GM12892 (cell line): Measurements from ENCODE around the gene FOXL1.

ENCODE experiments used
- DNase-seq: peaks from one replicate; pipeline ENCODE4 v3.0.0; 2011; ENCODE audit not compliant: insufficient read length
- FAIRE-seq: peaks from 2 replicates; lab custom pipeline; 2011; peaks lifted over from hg19 to GRCh38; lab: Jason Lieb, UNC
- POLR2A ChIP-seq: IDR thresholded peaks from 2 replicates; pipeline ENCODE4 v1.6.1; 2011; ENCODE audit warnings: low read depth, low read length, control low read depth
- POLR2AphosphoS5 ChIP-seq: IDR thresholded peaks from 2 replicates; pipeline ENCODE4 v1.6.1; 2011; ENCODE audit warnings: low read depth, low read length, control low read depth
- TAF1 ChIP-seq: IDR thresholded peaks from 2 replicates; pipeline ENCODE4 v1.6.1; 2011; ENCODE audit warnings: low read depth, mild to moderate bottlenecking, control low read depth, low read length, borderline replicate concordance

The FOXL1 gene

DNA sequence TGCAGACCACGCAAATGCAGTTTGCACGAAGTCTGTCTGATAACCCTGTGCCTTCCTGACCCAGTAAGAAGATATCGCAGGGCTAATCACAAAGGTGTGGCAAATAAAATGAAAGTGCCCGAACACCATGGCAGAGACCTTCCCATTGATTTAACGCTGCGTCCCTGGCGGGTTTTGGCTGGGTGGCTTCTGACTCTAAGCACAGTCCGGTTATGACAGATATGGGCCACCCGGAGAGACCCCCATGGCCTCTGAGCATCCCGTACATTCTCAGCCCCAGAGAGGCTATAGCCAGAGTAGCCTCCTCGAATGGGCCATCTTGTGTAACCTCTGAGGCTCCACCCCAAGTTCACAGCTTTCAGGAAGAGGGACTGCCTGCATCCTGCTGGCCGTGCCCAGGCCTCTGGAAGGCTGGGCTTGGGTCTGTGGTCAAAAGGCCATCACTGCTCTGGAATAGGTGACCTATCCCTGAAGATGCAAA is 6.3 kb upstream of the FOXL1 start:
- TF ChIP-seq TAF1 (no peak), POLR2A (no peak), POLR2AphosphoS5 (no peak)
- no peak for DNase-seq
- FAIRE-seq = no peak

DNA sequence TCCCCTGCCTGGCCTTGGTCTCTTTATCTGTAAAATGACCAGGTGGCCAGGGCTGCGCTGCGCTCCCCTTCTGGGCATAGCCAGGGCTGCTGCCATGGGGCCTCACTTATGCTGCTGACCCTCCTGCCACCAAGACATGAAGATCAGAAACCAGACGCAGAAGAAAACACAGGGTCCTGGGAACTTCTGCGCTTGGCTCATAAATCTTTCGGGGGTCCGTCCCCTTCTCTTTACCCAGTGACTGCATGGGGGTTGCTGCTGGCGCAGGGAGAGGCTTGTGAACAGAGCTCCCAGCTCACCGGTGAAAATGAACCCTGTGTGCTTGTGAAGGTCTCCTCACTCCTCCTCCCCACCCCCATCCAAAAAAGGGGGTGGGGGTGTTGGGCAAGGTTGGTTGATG is 5.7 kb upstream of the FOXL1 start:
- DNase-seq (no peak), FAIRE-seq (no peak)
- no peak for TF ChIP-seq POLR2A
- no peak for TF ChIP-seq POLR2AphosphoS5
- no peak for TF ChIP-seq TAF1

DNA sequence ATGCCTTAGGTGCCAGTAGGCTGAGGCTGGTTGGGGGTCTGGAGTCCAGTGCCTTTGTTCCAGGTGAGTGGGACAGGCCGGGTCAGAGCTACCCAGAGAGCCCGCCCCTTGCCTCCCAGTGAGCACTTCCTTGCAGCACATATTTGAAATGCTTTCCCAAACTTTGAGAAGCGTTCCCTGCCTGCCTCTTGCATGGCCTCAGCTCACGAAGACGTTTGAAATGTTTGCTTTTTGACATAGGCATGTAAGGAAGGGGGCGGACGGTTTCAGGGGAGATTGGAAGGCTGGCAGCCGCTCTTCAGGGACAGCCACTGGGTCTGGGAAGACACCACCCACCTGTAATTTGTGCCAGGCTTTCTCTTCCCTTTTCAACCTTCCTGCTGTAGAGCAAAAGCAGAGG is 5.1 kb upstream of the FOXL1 start:
- no peak for FAIRE-seq

DNA sequence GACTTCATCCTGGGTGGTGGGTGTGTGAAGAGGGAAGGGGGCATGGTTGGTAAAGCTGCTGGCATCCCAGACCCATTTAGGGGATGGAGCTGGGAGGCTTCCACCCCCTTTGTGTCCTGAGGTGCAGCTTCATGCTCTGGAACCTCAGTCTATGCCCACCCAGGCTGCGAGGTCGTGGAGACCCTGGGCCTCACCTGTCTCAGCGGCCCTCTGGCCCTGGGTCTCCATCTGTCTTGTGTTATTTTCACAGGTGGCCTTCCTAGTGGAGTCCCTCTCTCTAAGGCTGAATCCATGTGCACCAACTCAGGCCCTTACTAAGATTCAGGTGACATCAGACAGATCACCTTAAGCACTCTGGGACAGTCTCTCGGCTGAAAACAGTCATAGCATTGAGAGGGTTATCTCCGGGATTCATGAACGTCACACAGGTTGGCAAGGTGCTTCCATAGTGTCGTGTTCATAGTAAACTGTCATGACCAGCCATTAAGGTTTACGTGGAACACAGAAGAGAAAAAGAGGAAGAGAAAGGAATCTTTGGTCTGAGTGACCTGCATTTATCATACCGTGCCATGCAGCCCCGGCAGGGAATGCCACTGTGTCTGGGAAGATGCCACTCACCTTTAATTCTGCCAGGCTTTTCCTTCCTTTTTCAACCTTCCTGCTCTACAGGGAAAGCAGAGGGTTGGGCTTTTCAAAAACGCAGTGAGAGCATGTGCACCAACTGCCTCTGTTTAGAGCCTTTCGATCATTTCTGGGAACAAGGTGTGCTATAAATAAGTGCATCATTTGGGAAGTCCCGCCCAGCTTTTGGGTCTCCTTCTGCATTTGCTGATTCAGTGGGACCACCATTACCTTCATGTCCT is 4.5 kb upstream of the FOXL1 start:
- no peak for FAIRE-seq
- no peak for DNase-seq
- TF ChIP-seq POLR2AphosphoS5 = no peak
- TF ChIP-seq POLR2A = no peak
- no peak for TF ChIP-seq TAF1

More for the DNA sequence above, 5.1 kb upstream of the FOXL1 start:
- no peak for DNase-seq
- TF ChIP-seq POLR2A (no peak), POLR2AphosphoS5 (no peak), TAF1 (no peak)

DNA sequence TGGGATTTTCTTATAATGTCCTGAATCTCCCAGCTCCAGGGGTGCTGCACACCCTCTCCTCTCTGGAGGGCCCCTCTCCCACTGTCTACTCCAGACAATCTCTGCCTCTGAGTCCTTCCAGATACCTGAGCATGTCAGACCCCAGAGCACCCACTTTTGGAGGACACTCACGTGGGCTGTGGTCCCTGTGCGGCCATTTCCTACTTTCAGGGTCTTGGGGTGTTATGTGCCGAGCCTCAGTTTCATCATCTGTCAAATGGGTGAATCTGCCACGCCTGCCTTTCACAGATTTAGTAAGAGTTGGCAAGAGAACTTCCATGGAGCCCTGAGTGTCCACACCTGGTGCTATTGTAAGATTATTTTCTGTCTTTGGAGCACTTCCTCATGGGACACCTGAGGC is 3.7 kb upstream of the FOXL1 start:
- TF ChIP-seq POLR2A (no peak), POLR2AphosphoS5 (no peak), TAF1 (no peak)
- no peak for FAIRE-seq
- DNase-seq = no peak

DNA sequence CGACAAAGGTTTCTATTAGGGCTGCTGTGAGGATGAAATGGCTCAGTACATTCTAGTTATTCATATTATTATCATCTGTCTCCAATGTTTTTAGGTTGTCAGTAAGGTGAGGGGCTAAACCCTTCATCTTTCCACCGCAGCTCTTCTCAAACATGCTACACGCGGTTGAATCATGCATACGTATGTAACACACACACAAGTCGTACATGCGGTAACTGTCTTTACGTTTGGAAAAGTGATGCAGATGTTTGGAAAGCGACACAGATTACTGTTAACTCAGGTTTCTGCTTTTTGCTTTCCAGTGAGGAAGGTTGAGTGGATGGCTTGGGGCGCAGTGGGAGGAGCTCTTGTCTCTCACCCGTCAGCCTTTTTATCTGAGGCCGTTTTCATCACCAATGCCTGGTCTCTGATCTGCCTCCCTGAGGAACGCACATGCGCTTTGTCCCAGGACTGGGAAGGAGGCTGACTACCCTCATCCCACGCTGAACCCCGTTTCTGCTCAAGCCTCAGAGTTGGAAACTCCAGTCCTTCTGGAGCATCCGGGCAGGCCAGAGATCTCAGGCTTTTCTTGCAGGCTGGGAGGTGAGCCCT is 3.2 kb upstream of the FOXL1 start:
- no peak for TF ChIP-seq POLR2A
- no peak for TF ChIP-seq POLR2AphosphoS5
- no peak for TF ChIP-seq TAF1
- DNase-seq = no peak
- no peak for FAIRE-seq

DNA sequence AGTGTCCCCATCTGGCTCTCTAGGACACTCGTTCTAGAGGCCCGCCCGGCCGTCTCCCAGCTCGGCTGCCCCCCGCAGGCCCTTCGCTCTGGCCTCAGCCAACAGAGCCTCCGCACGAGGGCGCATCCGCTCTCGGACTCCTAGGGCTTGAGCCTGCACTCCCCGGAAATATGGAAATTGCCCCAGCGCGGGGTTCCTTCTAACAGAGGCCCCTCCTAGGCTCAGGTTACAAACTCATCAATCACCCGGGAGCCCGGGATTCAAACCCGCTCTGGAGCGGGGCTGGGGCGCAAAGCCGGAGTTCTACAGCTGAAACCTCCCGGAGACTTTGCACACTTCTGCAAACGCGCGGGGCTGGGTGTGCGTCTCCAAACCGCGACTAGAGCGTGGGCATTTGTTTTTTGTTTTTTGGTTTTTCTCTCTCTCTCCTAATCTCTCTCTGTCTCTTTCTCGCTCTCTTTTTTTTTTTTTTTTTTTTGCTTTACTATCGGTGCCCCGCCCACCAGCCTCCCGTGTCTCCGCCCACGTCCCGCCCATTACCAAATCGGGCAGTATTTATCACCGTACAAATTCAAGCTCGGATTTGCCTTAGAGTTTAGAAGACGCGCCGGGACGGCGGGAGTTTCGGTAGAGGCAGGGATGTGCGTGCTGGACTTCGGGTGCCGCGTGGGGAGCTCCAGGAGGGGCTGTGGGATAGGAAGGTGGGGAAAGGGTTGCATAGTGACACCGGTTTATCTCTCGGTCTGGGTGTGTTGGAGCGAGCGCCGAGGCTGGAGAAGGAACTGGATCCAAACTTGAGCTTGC is 2.4 kb upstream of the FOXL1 start:
- FAIRE-seq = no peak
- no peak for TF ChIP-seq POLR2A
- no peak for TF ChIP-seq POLR2AphosphoS5
- no peak for TF ChIP-seq TAF1
- DNase-seq = no peak

DNA sequence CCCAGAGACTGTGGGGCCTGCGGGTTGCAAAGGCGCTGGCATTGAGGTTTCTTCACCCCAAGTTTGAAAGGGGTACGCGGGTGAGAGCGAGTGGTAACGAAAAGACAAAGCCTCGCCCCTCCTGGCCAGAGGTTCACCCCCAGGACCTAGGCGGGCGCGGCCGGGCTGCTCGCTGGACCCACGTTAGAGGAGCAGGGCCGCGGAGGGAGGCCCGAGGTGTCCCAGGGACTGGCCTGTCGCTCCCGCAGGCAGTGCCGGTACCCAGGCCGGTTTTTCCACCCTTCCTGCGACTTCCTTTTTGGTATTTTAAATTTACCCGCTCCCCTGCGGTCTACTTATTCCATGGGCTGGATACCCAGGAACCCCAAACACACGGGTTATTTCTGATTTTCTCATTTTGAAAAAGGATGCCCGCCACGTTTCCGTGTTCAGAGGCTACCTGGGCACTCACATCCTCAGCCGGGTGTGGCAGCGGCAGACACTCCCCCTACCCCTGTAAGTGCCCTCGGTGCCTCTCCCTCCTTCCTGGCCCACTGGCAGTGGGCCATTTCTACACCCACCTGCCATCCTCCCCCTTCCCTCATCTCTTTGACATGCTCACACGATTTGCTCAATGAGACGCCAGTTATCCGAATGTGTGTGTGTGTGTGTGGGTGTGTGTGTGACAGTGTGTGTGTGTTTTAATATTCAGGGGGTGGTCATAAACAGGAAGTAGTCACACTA is 1.6 kb upstream of the FOXL1 start:
- TF ChIP-seq POLR2AphosphoS5 = no peak
- TF ChIP-seq POLR2A = no peak
- no peak for TF ChIP-seq TAF1
- no peak for FAIRE-seq
- no peak for DNase-seq

DNA sequence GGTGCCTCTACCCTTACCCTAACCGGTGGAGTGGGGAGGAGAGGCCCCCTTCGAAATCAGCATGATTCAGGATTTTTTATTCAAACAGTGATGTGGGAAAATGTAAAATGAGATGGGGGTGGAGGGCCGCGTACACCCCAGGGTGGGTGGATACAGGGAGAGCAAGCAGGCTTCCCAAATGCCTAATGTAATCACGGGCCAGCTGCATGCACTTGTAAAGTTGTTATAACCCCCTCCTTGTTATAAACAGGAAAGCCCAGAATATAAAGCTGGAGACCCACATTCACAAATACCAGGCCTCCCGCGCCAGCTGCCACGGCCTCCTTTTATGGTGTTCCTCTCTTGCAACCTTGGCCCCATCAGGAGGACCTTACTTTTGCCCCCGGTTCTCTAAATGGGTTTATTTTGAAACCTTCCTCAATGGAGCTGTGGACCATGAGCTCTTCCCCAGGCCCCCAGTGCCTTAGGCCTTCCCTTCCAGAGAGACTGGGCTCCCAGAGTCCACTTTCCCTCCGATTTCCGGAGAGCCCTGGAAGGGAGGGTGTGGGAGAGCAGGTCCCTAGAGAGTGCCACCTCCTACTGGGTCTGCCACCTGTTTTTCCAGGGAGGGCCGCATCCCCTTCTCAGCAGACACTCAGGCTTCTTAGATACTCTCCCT is 906 bp upstream of the FOXL1 start:
- no peak for TF ChIP-seq TAF1
- TF ChIP-seq POLR2A = no peak
- TF ChIP-seq POLR2AphosphoS5 = no peak
- DNase-seq (no peak), FAIRE-seq (no peak)

DNA sequence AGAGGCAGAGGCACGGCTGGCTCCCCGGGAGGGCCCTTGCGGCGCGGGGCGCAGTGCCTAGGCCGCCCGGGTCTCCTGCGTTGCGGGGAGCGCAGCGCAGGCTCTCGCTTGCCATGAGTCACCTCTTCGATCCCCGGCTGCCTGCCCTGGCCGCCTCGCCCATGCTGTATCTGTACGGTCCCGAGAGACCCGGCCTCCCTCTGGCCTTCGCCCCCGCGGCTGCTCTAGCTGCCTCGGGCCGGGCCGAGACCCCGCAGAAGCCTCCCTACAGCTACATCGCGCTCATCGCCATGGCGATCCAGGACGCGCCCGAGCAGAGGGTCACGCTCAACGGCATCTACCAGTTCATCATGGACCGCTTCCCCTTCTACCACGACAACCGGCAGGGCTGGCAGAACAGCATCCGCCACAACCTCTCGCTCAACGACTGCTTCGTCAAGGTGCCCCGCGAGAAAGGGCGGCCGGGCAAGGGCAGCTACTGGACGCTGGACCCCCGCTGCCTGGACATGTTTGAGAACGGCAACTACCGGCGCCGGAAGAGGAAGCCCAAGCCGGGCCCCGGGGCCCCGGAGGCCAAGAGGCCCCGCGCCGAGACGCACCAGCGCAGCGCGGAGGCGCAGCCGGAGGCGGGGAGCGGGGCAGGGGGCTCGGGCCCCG is 390 bp downstream of the FOXL1 start:
- FAIRE-seq (no peak), DNase-seq (no peak)
- no peak for TF ChIP-seq TAF1
- no peak for TF ChIP-seq POLR2A
- TF ChIP-seq POLR2AphosphoS5 = no peak
